WTC11 (cell line): ENCODE results near the gene PCSK5. TPM values are rescaled to one million over a fixed set of nuclear protein-coding genes. Genes with fewer than 3 reads are reported as not detected.

ENCODE experiments used
- ATAC-seq: fragments of 200-7000 bp; cut with Tn5 transposase; 2 replicates; pipeline ENCODE4 v1.10.0; 2021; ENCODE audit warnings: mild to moderate bottlenecking, moderate library complexity
- CTCF ChIA-PET: fragments of 300-600 bp; sonication (Branson Sonifier 250); formaldehyde crosslinking; loops from one replicate; lab custom pipeline; 2021; ENCODE audit warnings: antibody characterized with exemption; lab: Charles Lee
- POLR2A ChIA-PET: fragments of 350-600 bp; sonication (Branson Sonifier 250); formaldehyde crosslinking; loops from one replicate; lab custom pipeline; 2021; ENCODE audit warnings: antibody characterized with exemption; lab: Charles Lee
- DNase-seq: peaks from one replicate; pipeline ENCODE4 v3.0.0; 2021; ENCODE audit warnings: low spot score
- H3K27ac Mint-ChIP-seq: 2 replicates; pipeline ENCODE4 v1.8.0; 2021; ENCODE audit warnings: mixed read lengths
- H3K27me3 Mint-ChIP-seq: 2 replicates; pipeline ENCODE4 v1.8.0; 2021; ENCODE audit warnings: low read depth, mild to moderate bottlenecking, moderate library complexity, mixed read lengths
- H3K36me3 Mint-ChIP-seq: 2 replicates; pipeline ENCODE4 v1.8.0; 2021; ENCODE audit warnings: mixed read lengths
- H3K4me1 Mint-ChIP-seq: 2 replicates; pipeline ENCODE4 v1.8.0; 2022; ENCODE audit warnings: mixed read lengths
- H3K4me3 Mint-ChIP-seq: 2 replicates; pipeline ENCODE4 v1.8.0; 2021; ENCODE audit warnings: mild to moderate bottlenecking, moderate library complexity, mixed read lengths
- H3K9me3 Mint-ChIP-seq: 2 replicates; pipeline ENCODE4 v1.8.0; 2021; ENCODE audit warnings: mixed read lengths
- CREM ChIP-seq: sonication (generic); formaldehyde crosslinking; IDR thresholded peaks from 2 replicates; pipeline ENCODE4 v1.8.1; 2022; ENCODE audit warnings: mild to moderate bottlenecking, missing genetic modification reagents, moderate library complexity
- GRHL2 ChIP-seq: fragments of 250-450 bp; sonication (Bioruptor Pico); IDR thresholded peaks from 2 replicates; pipeline ENCODE4 v1.8.0; 2022; ENCODE audit warnings: mild to moderate bottlenecking, moderate library complexity; ENCODE audit not compliant: insufficient replicate concordance, severe bottlenecking
- HMGA2 ChIP-seq: fragments of 250-450 bp; sonication (Bioruptor Pico); IDR thresholded peaks from 2 replicates; pipeline ENCODE4 v1.4.0; 2021; ENCODE audit warnings: mild to moderate bottlenecking, moderate library complexity
- NFE2L1 ChIP-seq: sonication (generic); formaldehyde crosslinking; IDR thresholded peaks from 2 replicates; pipeline ENCODE4 v1.8.1; 2023; ENCODE audit warnings: missing genetic modification reagents
- NR2C2 ChIP-seq: sonication (generic); formaldehyde crosslinking; IDR thresholded peaks from 2 replicates; pipeline ENCODE4 v1.8.0; 2022; ENCODE audit warnings: mild to moderate bottlenecking, missing genetic modification reagents
- SMAD3 ChIP-seq: sonication (generic); formaldehyde crosslinking; IDR thresholded peaks from 2 replicates; pipeline ENCODE4 v1.8.0; 2022; ENCODE audit warnings: missing genetic modification reagents, mild to moderate bottlenecking, borderline replicate concordance
- SMAD4 ChIP-seq: sonication (generic); formaldehyde crosslinking; IDR thresholded peaks from 2 replicates; pipeline ENCODE4 v1.8.0; 2022; ENCODE audit warnings: mild to moderate bottlenecking, missing genetic modification reagents
- SOX15 ChIP-seq: fragments of 250-450 bp; sonication (Bioruptor Pico); IDR thresholded peaks from 2 replicates; pipeline ENCODE4 v1.9.0; 2021; ENCODE audit warnings: mild to moderate bottlenecking
- TEAD1 ChIP-seq: sonication (generic); formaldehyde crosslinking; IDR thresholded peaks from 2 replicates; pipeline ENCODE4 v1.8.0; 2022; ENCODE audit warnings: mild to moderate bottlenecking, missing genetic modification reagents
- ZNF219 ChIP-seq: sonication (generic); formaldehyde crosslinking; IDR thresholded peaks from 2 replicates; pipeline ENCODE4 v1.8.0; 2023; ENCODE audit warnings: missing genetic modification reagents, mild to moderate bottlenecking, borderline replicate concordance
- total RNA-seq: library from RNA; stranded (reverse); gene quantifications from 3 replicates; pipeline ENCODE4 v1.2.3, GENCODE V29; 2021
- TF ChIP-seq, protein P1 (sequence below): sonication (generic); formaldehyde crosslinking; IDR thresholded peaks from 2 replicates; pipeline ENCODE4 v1.8.0; 2022; ENCODE audit warnings: mild to moderate bottlenecking, missing genetic modification reagents
- TF ChIP-seq, protein P2 (sequence below): sonication (generic); formaldehyde crosslinking; IDR thresholded peaks from 2 replicates; pipeline ENCODE4 v1.8.1; 2023; ENCODE audit warnings: mild to moderate bottlenecking, missing genetic modification reagents
- TF ChIP-seq, protein P3 (sequence below): sonication (generic); formaldehyde crosslinking; IDR thresholded peaks from 2 replicates; pipeline ENCODE4 v1.8.1; 2023; ENCODE audit warnings: mild to moderate bottlenecking, missing genetic modification reagents, borderline replicate concordance
- TF ChIP-seq, protein P4 (sequence below): fragments of 250-450 bp; sonication (Bioruptor Pico); IDR thresholded peaks from 2 replicates; pipeline ENCODE4 v2.1.2; 2022; ENCODE audit warnings: mild to moderate bottlenecking, moderate library complexity
- TF ChIP-seq, protein P5 (sequence below): sonication (generic); formaldehyde crosslinking; IDR thresholded peaks from 2 replicates; pipeline ENCODE4 v1.8.0; 2023; ENCODE audit warnings: missing genetic modification reagents
- TF ChIP-seq, protein P6 (sequence below): sonication (generic); formaldehyde crosslinking; IDR thresholded peaks from 2 replicates; pipeline ENCODE4 v1.8.0; 2023; ENCODE audit warnings: missing genetic modification reagents, mild to moderate bottlenecking, borderline replicate concordance

Gene PCSK5
- total RNA-seq, 1 experiment from 2014 or later = 30.6 TPM

DNA sequence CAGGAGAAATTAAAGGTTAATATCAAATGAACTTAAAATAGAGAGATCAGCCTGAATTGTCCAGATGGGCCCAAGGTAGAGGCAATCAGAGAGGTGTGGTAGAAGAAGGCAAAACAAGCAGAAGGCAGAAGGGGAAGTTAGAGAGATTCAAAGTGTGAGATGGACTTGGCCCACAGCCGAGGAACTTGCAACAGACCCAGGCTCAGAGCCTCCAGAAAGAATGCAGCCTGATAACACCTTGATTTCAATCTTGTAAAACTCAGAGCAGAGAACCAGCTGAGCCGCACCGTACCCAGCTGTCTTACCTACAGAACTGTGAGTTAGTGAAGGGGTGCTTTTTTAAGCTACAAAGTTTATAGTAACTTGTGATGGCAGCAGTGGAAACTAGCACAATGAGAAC, 312.9 kb downstream of the PCSK5 start:
- ChIA-PET POLR2A (no interaction called here), CTCF (interaction anchor here (0.6 kb wide), 1 partner anchor 99 kb away, joined by 4 read pairs; no protein-coding TSS in a partner anchor)
- no peaks in the 10 kb centered on the region; the same call in 1 of the 2 replicates for H3K27me3 Mint-ChIP-seq
- no peak for ATAC-seq
- H3K4me1 Mint-ChIP-seq = peaks cover 12% of the 10 kb centered on the region
- no peak overlapping the region for H3K27ac Mint-ChIP-seq
- H3K4me3 Mint-ChIP-seq = no peak overlapping the region
- no peak for DNase-seq
- H3K36me3 Mint-ChIP-seq = no peaks in the 10 kb centered on the region
- TF ChIP-seq NFE2L1 = no peak
- TF ChIP-seq, protein P1, sequence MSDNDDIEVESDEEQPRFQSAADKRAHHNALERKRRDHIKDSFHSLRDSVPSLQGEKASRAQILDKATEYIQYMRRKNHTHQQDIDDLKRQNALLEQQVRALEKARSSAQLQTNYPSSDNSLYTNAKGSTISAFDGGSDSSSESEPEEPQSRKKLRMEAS (CRISPR knock-in tag) = no peak
- TF ChIP-seq, protein P2, sequence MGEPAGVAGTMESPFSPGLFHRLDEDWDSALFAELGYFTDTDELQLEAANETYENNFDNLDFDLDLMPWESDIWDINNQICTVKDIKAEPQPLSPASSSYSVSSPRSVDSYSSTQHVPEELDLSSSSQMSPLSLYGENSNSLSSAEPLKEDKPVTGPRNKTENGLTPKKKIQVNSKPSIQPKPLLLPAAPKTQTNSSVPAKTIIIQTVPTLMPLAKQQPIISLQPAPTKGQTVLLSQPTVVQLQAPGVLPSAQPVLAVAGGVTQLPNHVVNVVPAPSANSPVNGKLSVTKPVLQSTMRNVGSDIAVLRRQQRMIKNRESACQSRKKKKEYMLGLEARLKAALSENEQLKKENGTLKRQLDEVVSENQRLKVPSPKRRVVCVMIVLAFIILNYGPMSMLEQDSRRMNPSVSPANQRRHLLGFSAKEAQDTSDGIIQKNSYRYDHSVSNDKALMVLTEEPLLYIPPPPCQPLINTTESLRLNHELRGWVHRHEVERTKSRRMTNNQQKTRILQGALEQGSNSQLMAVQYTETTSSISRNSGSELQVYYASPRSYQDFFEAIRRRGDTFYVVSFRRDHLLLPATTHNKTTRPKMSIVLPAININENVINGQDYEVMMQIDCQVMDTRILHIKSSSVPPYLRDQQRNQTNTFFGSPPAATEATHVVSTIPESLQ (CRISPR knock-in tag) = no peak
- TF ChIP-seq ZNF219 (CRISPR knock-in tag) = no peak
- no peak for TF ChIP-seq GRHL2 (CRISPR knock-in tag)
- no peak for TF ChIP-seq SMAD4 (CRISPR knock-in tag)
- TF ChIP-seq, protein P3, sequence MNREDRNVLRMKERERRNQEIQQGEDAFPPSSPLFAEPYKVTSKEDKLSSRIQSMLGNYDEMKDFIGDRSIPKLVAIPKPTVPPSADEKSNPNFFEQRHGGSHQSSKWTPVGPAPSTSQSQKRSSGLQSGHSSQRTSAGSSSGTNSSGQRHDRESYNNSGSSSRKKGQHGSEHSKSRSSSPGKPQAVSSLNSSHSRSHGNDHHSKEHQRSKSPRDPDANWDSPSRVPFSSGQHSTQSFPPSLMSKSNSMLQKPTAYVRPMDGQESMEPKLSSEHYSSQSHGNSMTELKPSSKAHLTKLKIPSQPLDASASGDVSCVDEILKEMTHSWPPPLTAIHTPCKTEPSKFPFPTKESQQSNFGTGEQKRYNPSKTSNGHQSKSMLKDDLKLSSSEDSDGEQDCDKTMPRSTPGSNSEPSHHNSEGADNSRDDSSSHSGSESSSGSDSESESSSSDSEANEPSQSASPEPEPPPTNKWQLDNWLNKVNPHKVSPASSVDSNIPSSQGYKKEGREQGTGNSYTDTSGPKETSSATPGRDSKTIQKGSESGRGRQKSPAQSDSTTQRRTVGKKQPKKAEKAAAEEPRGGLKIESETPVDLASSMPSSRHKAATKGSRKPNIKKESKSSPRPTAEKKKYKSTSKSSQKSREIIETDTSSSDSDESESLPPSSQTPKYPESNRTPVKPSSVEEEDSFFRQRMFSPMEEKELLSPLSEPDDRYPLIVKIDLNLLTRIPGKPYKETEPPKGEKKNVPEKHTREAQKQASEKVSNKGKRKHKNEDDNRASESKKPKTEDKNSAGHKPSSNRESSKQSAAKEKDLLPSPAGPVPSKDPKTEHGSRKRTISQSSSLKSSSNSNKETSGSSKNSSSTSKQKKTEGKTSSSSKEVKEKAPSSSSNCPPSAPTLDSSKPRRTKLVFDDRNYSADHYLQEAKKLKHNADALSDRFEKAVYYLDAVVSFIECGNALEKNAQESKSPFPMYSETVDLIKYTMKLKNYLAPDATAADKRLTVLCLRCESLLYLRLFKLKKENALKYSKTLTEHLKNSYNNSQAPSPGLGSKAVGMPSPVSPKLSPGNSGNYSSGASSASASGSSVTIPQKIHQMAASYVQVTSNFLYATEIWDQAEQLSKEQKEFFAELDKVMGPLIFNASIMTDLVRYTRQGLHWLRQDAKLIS (CRISPR knock-in tag) = no peak
- no peak for TF ChIP-seq SOX15 (CRISPR knock-in tag)
- peaks cover 14% of the 10 kb centered on the region; the same call in 1 of the 2 replicates for H3K9me3 Mint-ChIP-seq

DNA sequence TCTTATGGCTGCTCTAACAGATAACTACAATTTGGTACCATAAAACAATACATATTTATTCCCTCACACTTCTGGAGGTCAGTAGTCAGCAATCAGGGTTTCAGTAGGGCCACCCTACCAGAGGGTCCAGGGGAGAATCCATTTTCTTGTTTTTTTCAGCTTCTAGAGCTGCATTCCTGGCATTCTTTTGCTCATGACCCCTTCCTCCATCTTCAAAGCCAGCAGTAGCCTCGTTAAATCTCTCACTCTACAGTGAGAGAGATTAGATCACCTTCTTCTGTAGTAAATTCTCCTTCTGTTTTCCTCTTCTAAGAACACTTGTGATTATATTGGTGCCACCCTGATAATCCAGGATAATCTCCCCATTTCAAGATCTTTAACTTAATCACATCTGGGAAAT, 316.3 kb downstream of the PCSK5 start:
- H3K9me3 Mint-ChIP-seq = 0 out of 2 replicates have a peak, but pooled peaks cover 8% of the 10 kb centered on the region
- ChIA-PET CTCF (interaction anchor here (1.3 kb wide), 2 partner anchors 11 to 497 kb away, joined by 3 read pairs; no protein-coding TSS in a partner anchor), POLR2A (interaction anchor here (0.5 kb wide), 1 partner anchor 338 kb away, joined by 3 read pairs; no protein-coding TSS in a partner anchor)
- peak; percentile 85 for ATAC-seq
- no peaks in the 10 kb centered on the region; the same call in 1 of the 2 replicates for H3K27me3 Mint-ChIP-seq
- H3K4me3 Mint-ChIP-seq = no peak overlapping the region
- peak overlapping the region; percentile 31; the same call in 1 of the 2 replicates for H3K27ac Mint-ChIP-seq
- TF ChIP-seq TEAD1 = peak; percentile 47; the same call in 1 of the 2 replicates
- TF ChIP-seq, protein P4, sequence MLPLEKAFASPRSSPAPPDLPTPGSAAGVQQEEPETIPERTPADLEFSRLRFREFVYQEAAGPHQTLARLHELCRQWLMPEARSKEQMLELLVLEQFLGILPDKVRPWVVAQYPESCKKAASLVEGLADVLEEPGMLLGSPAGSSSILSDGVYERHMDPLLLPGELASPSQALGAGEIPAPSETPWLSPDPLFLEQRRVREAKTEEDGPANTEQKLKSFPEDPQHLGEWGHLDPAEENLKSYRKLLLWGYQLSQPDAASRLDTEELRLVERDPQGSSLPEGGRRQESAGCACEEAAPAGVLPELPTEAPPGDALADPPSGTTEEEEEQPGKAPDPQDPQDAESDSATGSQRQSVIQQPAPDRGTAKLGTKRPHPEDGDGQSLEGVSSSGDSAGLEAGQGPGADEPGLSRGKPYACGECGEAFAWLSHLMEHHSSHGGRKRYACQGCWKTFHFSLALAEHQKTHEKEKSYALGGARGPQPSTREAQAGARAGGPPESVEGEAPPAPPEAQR (CRISPR knock-in tag) = no peak
- TF ChIP-seq NR2C2 (CRISPR knock-in tag) = no peak
- TF ChIP-seq SMAD3 (CRISPR knock-in tag) = no peak
- no peak for TF ChIP-seq HMGA2 (CRISPR knock-in tag)
- no peaks in the 10 kb centered on the region for H3K36me3 Mint-ChIP-seq
- H3K4me1 Mint-ChIP-seq = peaks cover 16% of the 10 kb centered on the region
- no peak for DNase-seq

DNA sequence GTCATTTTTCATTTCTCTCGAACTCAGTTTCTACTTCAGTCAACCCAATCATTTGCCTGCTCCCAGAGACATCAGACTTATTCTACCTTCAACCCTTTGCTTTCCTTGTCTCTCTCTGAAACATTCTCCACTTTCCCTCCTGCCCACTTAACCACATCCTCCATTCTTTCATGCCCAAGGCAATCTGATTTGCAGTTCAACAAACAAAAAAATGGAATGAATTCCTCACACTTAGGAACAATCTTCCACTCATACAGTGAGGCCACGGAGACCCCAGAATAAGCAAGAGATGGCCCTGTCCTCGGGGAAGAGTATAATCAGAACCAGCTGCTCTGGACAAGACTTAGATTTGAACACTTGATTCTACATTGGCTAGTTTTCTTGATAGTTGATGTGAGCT, 323.3 kb downstream of the PCSK5 start:
- Mint-ChIP-seq H3K4me3 (no peak overlapping the region), H3K27ac (no peak overlapping the region), H3K9me3 (0 out of 2 replicates have a peak, but pooled peaks cover 4% of the 10 kb centered on the region), H3K27me3 (no peaks in the 10 kb centered on the region), H3K36me3 (no peaks in the 10 kb centered on the region), H3K4me1 (peaks cover 1% of the 10 kb centered on the region; the same call in 1 of the 2 replicates)
- ChIA-PET POLR2A (no interaction called here), CTCF (no interaction called here)
- DNase-seq = no peak
- no peak for ATAC-seq
- no peak for TF ChIP-seq CREM
- TF ChIP-seq, protein P5, sequence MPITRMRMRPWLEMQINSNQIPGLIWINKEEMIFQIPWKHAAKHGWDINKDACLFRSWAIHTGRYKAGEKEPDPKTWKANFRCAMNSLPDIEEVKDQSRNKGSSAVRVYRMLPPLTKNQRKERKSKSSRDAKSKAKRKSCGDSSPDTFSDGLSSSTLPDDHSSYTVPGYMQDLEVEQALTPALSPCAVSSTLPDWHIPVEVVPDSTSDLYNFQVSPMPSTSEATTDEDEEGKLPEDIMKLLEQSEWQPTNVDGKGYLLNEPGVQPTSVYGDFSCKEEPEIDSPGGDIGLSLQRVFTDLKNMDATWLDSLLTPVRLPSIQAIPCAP (CRISPR knock-in tag) = no peak
- TF ChIP-seq, protein P6, sequence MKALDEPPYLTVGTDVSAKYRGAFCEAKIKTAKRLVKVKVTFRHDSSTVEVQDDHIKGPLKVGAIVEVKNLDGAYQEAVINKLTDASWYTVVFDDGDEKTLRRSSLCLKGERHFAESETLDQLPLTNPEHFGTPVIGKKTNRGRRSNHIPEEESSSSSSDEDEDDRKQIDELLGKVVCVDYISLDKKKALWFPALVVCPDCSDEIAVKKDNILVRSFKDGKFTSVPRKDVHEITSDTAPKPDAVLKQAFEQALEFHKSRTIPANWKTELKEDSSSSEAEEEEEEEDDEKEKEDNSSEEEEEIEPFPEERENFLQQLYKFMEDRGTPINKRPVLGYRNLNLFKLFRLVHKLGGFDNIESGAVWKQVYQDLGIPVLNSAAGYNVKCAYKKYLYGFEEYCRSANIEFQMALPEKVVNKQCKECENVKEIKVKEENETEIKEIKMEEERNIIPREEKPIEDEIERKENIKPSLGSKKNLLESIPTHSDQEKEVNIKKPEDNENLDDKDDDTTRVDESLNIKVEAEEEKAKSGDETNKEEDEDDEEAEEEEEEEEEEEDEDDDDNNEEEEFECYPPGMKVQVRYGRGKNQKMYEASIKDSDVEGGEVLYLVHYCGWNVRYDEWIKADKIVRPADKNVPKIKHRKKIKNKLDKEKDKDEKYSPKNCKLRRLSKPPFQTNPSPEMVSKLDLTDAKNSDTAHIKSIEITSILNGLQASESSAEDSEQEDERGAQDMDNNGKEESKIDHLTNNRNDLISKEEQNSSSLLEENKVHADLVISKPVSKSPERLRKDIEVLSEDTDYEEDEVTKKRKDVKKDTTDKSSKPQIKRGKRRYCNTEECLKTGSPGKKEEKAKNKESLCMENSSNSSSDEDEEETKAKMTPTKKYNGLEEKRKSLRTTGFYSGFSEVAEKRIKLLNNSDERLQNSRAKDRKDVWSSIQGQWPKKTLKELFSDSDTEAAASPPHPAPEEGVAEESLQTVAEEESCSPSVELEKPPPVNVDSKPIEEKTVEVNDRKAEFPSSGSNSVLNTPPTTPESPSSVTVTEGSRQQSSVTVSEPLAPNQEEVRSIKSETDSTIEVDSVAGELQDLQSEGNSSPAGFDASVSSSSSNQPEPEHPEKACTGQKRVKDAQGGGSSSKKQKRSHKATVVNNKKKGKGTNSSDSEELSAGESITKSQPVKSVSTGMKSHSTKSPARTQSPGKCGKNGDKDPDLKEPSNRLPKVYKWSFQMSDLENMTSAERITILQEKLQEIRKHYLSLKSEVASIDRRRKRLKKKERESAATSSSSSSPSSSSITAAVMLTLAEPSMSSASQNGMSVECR (CRISPR knock-in tag) = no peak
